ENCODE measurements around the gene SRCAP. TPM values are rescaled to one million over a fixed set of nuclear protein-coding genes. Genes with fewer than 3 reads are reported as not detected.
A peak's percentile ranks its signal among the peaks of the same experiment; 100 is the strongest.

The SRCAP gene
- total RNA-seq, 2 experiments from 2014 or later, result 57.2 to 64.7 TPM

GRCh38 chr16:30760577-30761426, 61.8 kb downstream of the SRCAP start:
- ChIA-PET POLR2A (interaction anchor here (1.0 to 1.6 kb wide), 7 partner anchors 9 to 62 kb away, joined by 3 to 7 read pairs (median 6); partner anchors contain the start of gene SRCAP), CTCF (interaction anchor here (1.3 to 2.8 kb wide), 2 partner anchors 54 to 180 kb away, joined by 4 to 10 read pairs; no protein-coding TSS in a partner anchor)
- H3K9me3 Mint-ChIP-seq, result no peaks in the 10 kb centered on the region
- H3K27me3 Mint-ChIP-seq, result no peaks in the 10 kb centered on the region
- TF ChIP-seq CTCF (IDR thresholded peaks at IDR 0.05), result no peak
- intact Hi-C loops (cut with micrococcal nuclease), result loop anchor here (10.0 kb wide), 1 partner anchor 46 kb away; no protein-coding TSS in a partner anchor
- ATAC-seq (no peak), DNase-seq (no peak)
- H3K4me3 Mint-ChIP-seq, result peak overlapping the region; percentile 93
- peak overlapping the region; percentile 82 for H3K27ac Mint-ChIP-seq
- H3K36me3 Mint-ChIP-seq (ENCODE audit: low read depth), result peaks cover 24% of the 10 kb centered on the region
- H3K4me1 Mint-ChIP-seq (ENCODE audit: low read depth), result peaks cover 21% of the 10 kb centered on the region

- TF ChIP-seq CTCF (IDR thresholded peaks at IDR 0.05), result no peak
- Mint-ChIP-seq H3K36me3 (ENCODE audit: low read depth) (peaks cover 28% of the 10 kb centered on the region), H3K27ac (peak overlapping the region; percentile 82), H3K27me3 (no peaks in the 10 kb centered on the region), H3K4me3 (peak overlapping the region; percentile 93), H3K4me1 (ENCODE audit: low read depth) (peaks cover 21% of the 10 kb centered on the region), H3K9me3 (no peaks in the 10 kb centered on the region)
- DNase-seq (peak; percentile 77), ATAC-seq (peak; percentile 57)
- ChIA-PET CTCF (interaction anchor here (2.8 kb wide), 1 partner anchor 53 kb away, joined by 10 read pairs; no protein-coding TSS in a partner anchor), POLR2A (interaction anchor here (0.7 kb wide), 1 partner anchor 14 kb away, joined by 3 read pairs; no protein-coding TSS in a partner anchor)
- intact Hi-C loops (cut with micrococcal nuclease), result loop anchor here (10.0 kb wide), 1 partner anchor 47 kb away; no protein-coding TSS in a partner anchor
Observed at GRCh38 chr16:30761427-30761927, 62.5 kb downstream of the SRCAP start.

- peak within 1 kb of the TSS; percentile 82 for H3K27ac Mint-ChIP-seq
- peaks cover 24% of the 10 kb centered on the region for H3K4me1 Mint-ChIP-seq (ENCODE audit: low read depth)
- ATAC-seq, result peak; percentile 97
- intact Hi-C loops (cut with micrococcal nuclease), result loop anchor here (10.0 kb wide), 1 partner anchor 47 kb away; no protein-coding TSS in a partner anchor
- no peaks in the 10 kb centered on the region for H3K27me3 Mint-ChIP-seq
- peaks cover 31% of the 10 kb centered on the region for H3K36me3 Mint-ChIP-seq (ENCODE audit: low read depth)
- ChIA-PET CTCF (interaction anchor here (1.6 to 2.8 kb wide), 3 partner anchors 52 to 82 kb away, joined by 5 to 10 read pairs (median 7); no protein-coding TSS in a partner anchor), POLR2A (interaction anchor here (0.6 to 4.5 kb wide), 4 partner anchors 9 to 180 kb away, joined by 3 to 23 read pairs (median 4); no protein-coding TSS in a partner anchor)
- TF ChIP-seq CTCF (IDR thresholded peaks at IDR 0.05), result no peak
- no peaks in the 10 kb centered on the region for H3K9me3 Mint-ChIP-seq
- H3K4me3 Mint-ChIP-seq, result peak within 1 kb of the TSS; percentile 93
- DNase-seq, result peak; percentile 97
Observed at GRCh38 chr16:30761928-30762902, 63.2 kb downstream of the SRCAP start, which contains the start of the genes CFAP119 and RNF40. Gene CFAP119, minus strand, starts transcription at chr16:30762062. Its CDS starts 314 bp downstream, at chr16:30761748. Gene RNF40, plus strand, starts transcription at chr16:30762322. Its CDS starts 224 bp downstream, at chr16:30762546.

- H3K36me3 Mint-ChIP-seq (ENCODE audit: low read depth), result peaks cover 40% of the 10 kb centered on the region
- ChIA-PET POLR2A (interaction anchor here (0.6 to 4.5 kb wide), 3 partner anchors 10 to 809 kb away, joined by 3 to 23 read pairs (median 4); no protein-coding TSS in a partner anchor), CTCF (interaction anchor here (1.6 to 2.1 kb wide), 2 partner anchors 51 to 81 kb away, joined by 5 to 7 read pairs; no protein-coding TSS in a partner anchor)
- H3K9me3 Mint-ChIP-seq, result no peaks in the 10 kb centered on the region
- no peak for TF ChIP-seq CTCF (IDR thresholded peaks at IDR 0.05)
- peak overlapping the region; percentile 82 for H3K27ac Mint-ChIP-seq
- intact Hi-C loops (cut with micrococcal nuclease), result loop anchor here (10.0 kb wide), 1 partner anchor 48 kb away; no protein-coding TSS in a partner anchor
- ATAC-seq (no peak), DNase-seq (no peak)
- H3K4me3 Mint-ChIP-seq, result peak overlapping the region; percentile 93
- H3K4me1 Mint-ChIP-seq (ENCODE audit: low read depth), result peaks cover 24% of the 10 kb centered on the region
- no peaks in the 10 kb centered on the region for H3K27me3 Mint-ChIP-seq
Observed at GRCh38 chr16:30762991-30763725, 64.2 kb downstream of the SRCAP start.

All from activated CD8-positive, alpha-beta T cell treated with anti-CD3 and anti-CD28 coated beads for 36 hours (primary cell).